GM23338 (cell line): ENCODE data around the gene OLFML2B. TPM values are rescaled to one million over a fixed set of nuclear protein-coding genes. Genes with fewer than 3 reads are reported as not detected.

Source experiments
- ATAC-seq: fragments of 200-7000 bp; cut with Tn5 transposase; 3 replicates; pipeline ENCODE4 v1.9.1; 2020
- DNase-seq: peaks from one replicate; pipeline ENCODE4 v3.0.0-alpha.2; 2015; ENCODE audit warnings: low spot score
- H2AFZ ChIP-seq: fragments of 200-600 bp; sonication (generic); 2 replicates; pipeline ENCODE4 v1.8.0; 2016; ENCODE audit warnings: antibody characterized with exemption, mild to moderate bottlenecking, moderate library complexity
- H3F3A ChIP-seq: fragments of 200-600 bp; sonication (generic); replicated peaks from 2 replicates; pipeline ENCODE4 v1.8.0; 2017; ENCODE audit warnings: antibody characterized with exemption, mixed run types, low read depth
- H3K27ac ChIP-seq: fragments of 200-600 bp; sonication (generic); 2 replicates; pipeline ENCODE4 v1.6.1; 2016; ENCODE audit warnings: low read depth
- H3K27me3 ChIP-seq: fragments of 200-600 bp; sonication (generic); 2 replicates; pipeline ENCODE4 v1.8.0; 2016; ENCODE audit warnings: mild to moderate bottlenecking, mixed run types, moderate library complexity; ENCODE audit not compliant: insufficient read depth
- H3K36me3 ChIP-seq: fragments of 200-600 bp; sonication (generic); 2 replicates; pipeline ENCODE4 v1.8.0; 2016; ENCODE audit warnings: mild to moderate bottlenecking; ENCODE audit not compliant: insufficient read depth
- H3K4me1 ChIP-seq: fragments of 200-600 bp; sonication (generic); 2 replicates; pipeline ENCODE4 v1.8.0; 2016; ENCODE audit warnings: mild to moderate bottlenecking, moderate library complexity; ENCODE audit not compliant: insufficient read depth
- H3K4me2 ChIP-seq: fragments of 200-600 bp; sonication (generic); 2 replicates; pipeline ENCODE4 v1.7.1; 2017; ENCODE audit warnings: mixed run types
- H3K4me3 ChIP-seq: fragments of 200-600 bp; sonication (generic); 2 replicates; pipeline ENCODE4 v1.6.1; 2016; ENCODE audit warnings: mixed run types
- H3K79me2 ChIP-seq: fragments of 200-600 bp; sonication (generic); replicated peaks from 2 replicates; pipeline ENCODE4 v1.8.0; 2017; ENCODE audit warnings: mild to moderate bottlenecking; ENCODE audit not compliant: insufficient read depth
- H3K9me2 ChIP-seq: fragments of 200-600 bp; sonication (generic); 2 replicates; pipeline ENCODE4 v1.8.0; 2017; ENCODE audit not compliant: insufficient read depth
- H4K20me1 ChIP-seq: fragments of 200-600 bp; sonication (generic); replicated peaks from 2 replicates; pipeline ENCODE4 v1.8.0; 2017; ENCODE audit warnings: mild to moderate bottlenecking; ENCODE audit not compliant: insufficient read depth
- H3K27ac Mint-ChIP-seq: 2 replicates; pipeline ENCODE4 v1.8.0; 2020; ENCODE audit warnings: inconsistent platforms, mild to moderate bottlenecking, moderate library complexity, mixed read lengths
- H3K27me3 Mint-ChIP-seq: 3 replicates; pipeline ENCODE4 v1.8.0; 2022; ENCODE audit warnings: low read depth, mild to moderate bottlenecking, moderate library complexity, mixed read lengths, inconsistent platforms; ENCODE audit not compliant: insufficient read depth, poor library complexity
- H3K36me3 Mint-ChIP-seq: 3 replicates; pipeline ENCODE4 v1.8.0; 2021; ENCODE audit warnings: low read depth, mild to moderate bottlenecking, inconsistent platforms, moderate library complexity, mixed read lengths
- H3K4me1 Mint-ChIP-seq: 3 replicates; pipeline ENCODE4 v1.8.0; 2020; ENCODE audit warnings: mild to moderate bottlenecking, inconsistent platforms, mixed read lengths
- H3K4me3 Mint-ChIP-seq: 3 replicates; pipeline ENCODE4 v1.8.0; 2021; ENCODE audit warnings: moderate library complexity, mild to moderate bottlenecking, inconsistent platforms, mixed read lengths
- H3K9me3 Mint-ChIP-seq: 3 replicates; pipeline ENCODE4 v1.8.0; 2020; ENCODE audit warnings: moderate library complexity, mild to moderate bottlenecking, inconsistent platforms, mixed read lengths
- CREB1 ChIP-seq: fragments of 250-450 bp; sonication (Bioruptor Pico); IDR thresholded peaks from 2 replicates; pipeline ENCODE4 v1.5.0; 2020; ENCODE audit warnings: low read depth, mild to moderate bottlenecking, moderate library complexity
- EZH2 ChIP-seq: fragments of 200-600 bp; sonication (generic); IDR thresholded peaks from one replicate; pipeline ENCODE4 v1.8.0; 2017; ENCODE audit warnings: antibody characterized with exemption, mild to moderate bottlenecking, low read depth; ENCODE audit not compliant: unreplicated experiment
- EZH2phosphoT487 ChIP-seq: fragments of 200-600 bp; sonication (generic); IDR thresholded peaks from one replicate; pipeline ENCODE4 v1.8.1; 2018; ENCODE audit warnings: antibody characterized with exemption; ENCODE audit not compliant: unreplicated experiment
- JUNB ChIP-seq: IDR thresholded peaks from one replicate; pipeline ENCODE4 v1.6.1; 2016; ENCODE audit warnings: antibody characterized with exemption; ENCODE audit not compliant: unreplicated experiment
- NANOG ChIP-seq: IDR thresholded peaks from 2 replicates; pipeline ENCODE4 v1.6.1; 2016; ENCODE audit warnings: antibody characterized with exemption, borderline replicate concordance
- POLR2AphosphoS5 ChIP-seq: IDR thresholded peaks from 2 replicates; pipeline ENCODE4 v1.6.1; 2016; ENCODE audit warnings: antibody characterized with exemption, low read depth
- STAT1 ChIP-seq: IDR thresholded peaks from one replicate; pipeline ENCODE4 v1.6.1; 2016; ENCODE audit warnings: antibody characterized with exemption; ENCODE audit not compliant: unreplicated experiment
- ZNF114 ChIP-seq: fragments of 250-450 bp; sonication (Bioruptor Pico); IDR thresholded peaks from 2 replicates; pipeline ENCODE4 v1.5.0; 2020; ENCODE audit warnings: mild to moderate bottlenecking, moderate library complexity
- ZNF331 ChIP-seq: fragments of 250-450 bp; sonication (Bioruptor Pico); IDR thresholded peaks from 2 replicates; pipeline ENCODE4 v1.5.0; 2020; ENCODE audit warnings: low read depth, mild to moderate bottlenecking, moderate library complexity
- polyA plus RNA-seq: library from polyadenylated mRNA; unstranded; fragments of >200 nt; fragmentation: Nextera tagmentation; extraction: Ambion mirVana; gene quantifications from 2 replicates; pipeline ENCODE4 v1.2.1, GENCODE V29; 2016
- total RNA-seq: library from RNA; depleted of rRNA; stranded (reverse); fragments of >200 nt; shearing (Covaris generic); gene quantifications from 2 replicates; pipeline ENCODE4 v1.2.3, GENCODE V29; 2014
- TF ChIP-seq, protein P1 (sequence below), 2 experiments: fragments of 200-600 bp in 1 of 2; sonication (generic) in 1 of 2; conservative IDR thresholded peaks; 2 replicates each; pipeline versions ENCODE4 v1.5.1 to v1.6.1; 2016 to 2017; ENCODE audit warnings: antibody characterized with exemption in 2 of 2, low read depth in 2 of 2, mild to moderate bottlenecking in 2 of 2, moderate library complexity in 1 of 2
- TF ChIP-seq, protein P2 (sequence below): fragments of 250-450 bp; sonication (Bioruptor Pico); IDR thresholded peaks from 2 replicates; pipeline ENCODE4 v1.5.0; 2020; ENCODE audit warnings: mild to moderate bottlenecking, moderate library complexity
- TF ChIP-seq, protein P3 (sequence below): IDR thresholded peaks from one replicate; pipeline ENCODE4 v1.6.1; 2018; ENCODE audit warnings: antibody characterized with exemption; ENCODE audit not compliant: unreplicated experiment
- TF ChIP-seq, protein P4 (sequence below): IDR thresholded peaks from 2 replicates; pipeline ENCODE4 v1.6.1; 2016; ENCODE audit warnings: antibody characterized with exemption

OLFML2B gene
- total and polyA plus RNA-seq, 2 experiments from 2014 or later = 2.9 to 4.3 TPM

GRCh38 chr1:162026881-162027280 is 3.2 kb upstream of the OLFML2B start (continued):
- TF ChIP-seq, protein P1, sequence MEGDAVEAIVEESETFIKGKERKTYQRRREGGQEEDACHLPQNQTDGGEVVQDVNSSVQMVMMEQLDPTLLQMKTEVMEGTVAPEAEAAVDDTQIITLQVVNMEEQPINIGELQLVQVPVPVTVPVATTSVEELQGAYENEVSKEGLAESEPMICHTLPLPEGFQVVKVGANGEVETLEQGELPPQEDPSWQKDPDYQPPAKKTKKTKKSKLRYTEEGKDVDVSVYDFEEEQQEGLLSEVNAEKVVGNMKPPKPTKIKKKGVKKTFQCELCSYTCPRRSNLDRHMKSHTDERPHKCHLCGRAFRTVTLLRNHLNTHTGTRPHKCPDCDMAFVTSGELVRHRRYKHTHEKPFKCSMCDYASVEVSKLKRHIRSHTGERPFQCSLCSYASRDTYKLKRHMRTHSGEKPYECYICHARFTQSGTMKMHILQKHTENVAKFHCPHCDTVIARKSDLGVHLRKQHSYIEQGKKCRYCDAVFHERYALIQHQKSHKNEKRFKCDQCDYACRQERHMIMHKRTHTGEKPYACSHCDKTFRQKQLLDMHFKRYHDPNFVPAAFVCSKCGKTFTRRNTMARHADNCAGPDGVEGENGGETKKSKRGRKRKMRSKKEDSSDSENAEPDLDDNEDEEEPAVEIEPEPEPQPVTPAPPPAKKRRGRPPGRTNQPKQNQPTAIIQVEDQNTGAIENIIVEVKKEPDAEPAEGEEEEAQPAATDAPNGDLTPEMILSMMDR (conservative IDR thresholded peaks at IDR 0.05; ENCODE audit: low read depth in 2 of 2) = no peak

- peaks cover 24% of the 10 kb centered on the region for H3K4me1 ChIP-seq
- Mint-ChIP-seq H3K27ac (no peak overlapping the region), H3K9me3 (no peaks in the 10 kb centered on the region), H3K4me1 (peaks cover 25% of the 10 kb centered on the region), H3K36me3 (no peaks in the 10 kb centered on the region; the same call in 2 of the 3 replicates), H3K4me3 (no peak overlapping the region), H3K27me3 (peaks cover 40% of the 10 kb centered on the region)
- H3K27me3 ChIP-seq = peaks cover 56% of the 10 kb centered on the region
- H3F3A ChIP-seq = 0 out of 2 replicates have a peak, but pooled peaks cover 9% of the 10 kb centered on the region
- TF ChIP-seq ZNF114 (CRISPR knock-in tag) (no peak), EZH2 (no peak), CREB1 (CRISPR knock-in tag) (no peak), JUNB (no peak), ZNF331 (CRISPR knock-in tag) (no peak), POLR2AphosphoS5 (no peak), EZH2phosphoT487 (no peak), NANOG (no peak), STAT1 (no peak)
- TF ChIP-seq, protein P2, sequence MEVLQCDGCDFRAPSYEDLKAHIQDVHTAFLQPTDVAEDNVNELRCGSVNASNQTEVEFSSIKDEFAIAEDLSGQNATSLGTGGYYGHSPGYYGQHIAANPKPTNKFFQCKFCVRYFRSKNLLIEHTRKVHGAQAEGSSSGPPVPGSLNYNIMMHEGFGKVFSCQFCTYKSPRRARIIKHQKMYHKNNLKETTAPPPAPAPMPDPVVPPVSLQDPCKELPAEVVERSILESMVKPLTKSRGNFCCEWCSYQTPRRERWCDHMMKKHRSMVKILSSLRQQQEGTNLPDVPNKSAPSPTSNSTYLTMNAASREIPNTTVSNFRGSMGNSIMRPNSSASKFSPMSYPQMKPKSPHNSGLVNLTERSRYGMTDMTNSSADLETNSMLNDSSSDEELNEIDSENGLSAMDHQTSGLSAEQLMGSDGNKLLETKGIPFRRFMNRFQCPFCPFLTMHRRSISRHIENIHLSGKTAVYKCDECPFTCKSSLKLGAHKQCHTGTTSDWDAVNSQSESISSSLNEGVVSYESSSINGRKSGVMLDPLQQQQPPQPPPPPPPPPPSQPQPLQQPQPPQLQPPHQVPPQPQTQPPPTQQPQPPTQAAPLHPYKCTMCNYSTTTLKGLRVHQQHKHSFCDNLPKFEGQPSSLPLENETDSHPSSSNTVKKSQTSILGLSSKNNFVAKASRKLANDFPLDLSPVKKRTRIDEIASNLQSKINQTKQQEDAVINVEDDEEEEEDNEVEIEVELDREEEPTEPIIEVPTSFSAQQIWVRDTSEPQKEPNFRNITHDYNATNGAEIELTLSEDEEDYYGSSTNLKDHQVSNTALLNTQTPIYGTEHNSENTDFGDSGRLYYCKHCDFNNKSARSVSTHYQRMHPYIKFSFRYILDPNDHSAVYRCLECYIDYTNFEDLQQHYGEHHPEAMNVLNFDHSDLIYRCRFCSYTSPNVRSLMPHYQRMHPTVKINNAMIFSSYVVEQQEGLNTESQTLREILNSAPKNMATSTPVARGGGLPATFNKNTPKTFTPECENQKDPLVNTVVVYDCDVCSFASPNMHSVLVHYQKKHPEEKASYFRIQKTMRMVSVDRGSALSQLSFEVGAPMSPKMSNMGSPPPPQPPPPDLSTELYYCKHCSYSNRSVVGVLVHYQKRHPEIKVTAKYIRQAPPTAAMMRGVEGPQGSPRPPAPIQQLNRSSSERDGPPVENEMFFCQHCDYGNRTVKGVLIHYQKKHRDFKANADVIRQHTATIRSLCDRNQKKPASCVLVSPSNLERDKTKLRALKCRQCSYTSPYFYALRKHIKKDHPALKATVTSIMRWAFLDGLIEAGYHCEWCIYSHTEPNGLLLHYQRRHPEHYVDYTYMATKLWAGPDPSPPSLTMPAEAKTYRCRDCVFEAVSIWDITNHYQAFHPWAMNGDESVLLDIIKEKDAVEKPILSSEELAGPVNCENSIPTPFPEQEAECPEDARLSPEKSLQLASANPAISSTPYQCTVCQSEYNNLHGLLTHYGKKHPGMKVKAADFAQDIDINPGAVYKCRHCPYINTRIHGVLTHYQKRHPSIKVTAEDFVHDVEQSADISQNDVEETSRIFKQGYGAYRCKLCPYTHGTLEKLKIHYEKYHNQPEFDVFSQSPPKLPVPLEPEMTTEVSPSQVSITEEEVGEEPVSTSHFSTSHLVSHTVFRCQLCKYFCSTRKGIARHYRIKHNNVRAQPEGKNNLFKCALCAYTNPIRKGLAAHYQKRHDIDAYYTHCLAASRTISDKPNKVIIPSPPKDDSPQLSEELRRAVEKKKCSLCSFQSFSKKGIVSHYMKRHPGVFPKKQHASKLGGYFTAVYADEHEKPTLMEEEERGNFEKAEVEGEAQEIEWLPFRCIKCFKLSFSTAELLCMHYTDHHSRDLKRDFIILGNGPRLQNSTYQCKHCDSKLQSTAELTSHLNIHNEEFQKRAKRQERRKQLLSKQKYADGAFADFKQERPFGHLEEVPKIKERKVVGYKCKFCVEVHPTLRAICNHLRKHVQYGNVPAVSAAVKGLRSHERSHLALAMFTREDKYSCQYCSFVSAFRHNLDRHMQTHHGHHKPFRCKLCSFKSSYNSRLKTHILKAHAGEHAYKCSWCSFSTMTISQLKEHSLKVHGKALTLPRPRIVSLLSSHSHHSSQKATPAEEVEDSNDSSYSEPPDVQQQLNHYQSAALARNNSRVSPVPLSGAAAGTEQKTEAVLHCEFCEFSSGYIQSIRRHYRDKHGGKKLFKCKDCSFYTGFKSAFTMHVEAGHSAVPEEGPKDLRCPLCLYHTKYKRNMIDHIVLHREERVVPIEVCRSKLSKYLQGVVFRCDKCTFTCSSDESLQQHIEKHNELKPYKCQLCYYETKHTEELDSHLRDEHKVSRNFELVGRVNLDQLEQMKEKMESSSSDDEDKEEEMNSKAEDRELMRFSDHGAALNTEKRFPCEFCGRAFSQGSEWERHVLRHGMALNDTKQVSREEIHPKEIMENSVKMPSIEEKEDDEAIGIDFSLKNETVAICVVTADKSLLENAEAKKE (CRISPR knock-in tag) = no peak
- TF ChIP-seq, protein P3, sequence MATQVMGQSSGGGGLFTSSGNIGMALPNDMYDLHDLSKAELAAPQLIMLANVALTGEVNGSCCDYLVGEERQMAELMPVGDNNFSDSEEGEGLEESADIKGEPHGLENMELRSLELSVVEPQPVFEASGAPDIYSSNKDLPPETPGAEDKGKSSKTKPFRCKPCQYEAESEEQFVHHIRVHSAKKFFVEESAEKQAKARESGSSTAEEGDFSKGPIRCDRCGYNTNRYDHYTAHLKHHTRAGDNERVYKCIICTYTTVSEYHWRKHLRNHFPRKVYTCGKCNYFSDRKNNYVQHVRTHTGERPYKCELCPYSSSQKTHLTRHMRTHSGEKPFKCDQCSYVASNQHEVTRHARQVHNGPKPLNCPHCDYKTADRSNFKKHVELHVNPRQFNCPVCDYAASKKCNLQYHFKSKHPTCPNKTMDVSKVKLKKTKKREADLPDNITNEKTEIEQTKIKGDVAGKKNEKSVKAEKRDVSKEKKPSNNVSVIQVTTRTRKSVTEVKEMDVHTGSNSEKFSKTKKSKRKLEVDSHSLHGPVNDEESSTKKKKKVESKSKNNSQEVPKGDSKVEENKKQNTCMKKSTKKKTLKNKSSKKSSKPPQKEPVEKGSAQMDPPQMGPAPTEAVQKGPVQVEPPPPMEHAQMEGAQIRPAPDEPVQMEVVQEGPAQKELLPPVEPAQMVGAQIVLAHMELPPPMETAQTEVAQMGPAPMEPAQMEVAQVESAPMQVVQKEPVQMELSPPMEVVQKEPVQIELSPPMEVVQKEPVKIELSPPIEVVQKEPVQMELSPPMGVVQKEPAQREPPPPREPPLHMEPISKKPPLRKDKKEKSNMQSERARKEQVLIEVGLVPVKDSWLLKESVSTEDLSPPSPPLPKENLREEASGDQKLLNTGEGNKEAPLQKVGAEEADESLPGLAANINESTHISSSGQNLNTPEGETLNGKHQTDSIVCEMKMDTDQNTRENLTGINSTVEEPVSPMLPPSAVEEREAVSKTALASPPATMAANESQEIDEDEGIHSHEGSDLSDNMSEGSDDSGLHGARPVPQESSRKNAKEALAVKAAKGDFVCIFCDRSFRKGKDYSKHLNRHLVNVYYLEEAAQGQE = no peak
- TF ChIP-seq, protein P4, sequence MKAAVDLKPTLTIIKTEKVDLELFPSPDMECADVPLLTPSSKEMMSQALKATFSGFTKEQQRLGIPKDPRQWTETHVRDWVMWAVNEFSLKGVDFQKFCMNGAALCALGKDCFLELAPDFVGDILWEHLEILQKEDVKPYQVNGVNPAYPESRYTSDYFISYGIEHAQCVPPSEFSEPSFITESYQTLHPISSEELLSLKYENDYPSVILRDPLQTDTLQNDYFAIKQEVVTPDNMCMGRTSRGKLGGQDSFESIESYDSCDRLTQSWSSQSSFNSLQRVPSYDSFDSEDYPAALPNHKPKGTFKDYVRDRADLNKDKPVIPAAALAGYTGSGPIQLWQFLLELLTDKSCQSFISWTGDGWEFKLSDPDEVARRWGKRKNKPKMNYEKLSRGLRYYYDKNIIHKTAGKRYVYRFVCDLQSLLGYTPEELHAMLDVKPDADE = no peak
- H3K4me3 ChIP-seq = no peak overlapping the region
- H4K20me1 ChIP-seq = no peaks in the 10 kb centered on the region; the same call in 1 of the 2 replicates
- DNase-seq = no peak
- no peaks in the 10 kb centered on the region for H3K36me3 ChIP-seq
- no peaks in the 10 kb centered on the region for H3K9me2 ChIP-seq
- H2AFZ ChIP-seq = no peak overlapping the region
- no peaks in the 10 kb centered on the region for H3K79me2 ChIP-seq
- H3K27ac ChIP-seq = no peak overlapping the region
- H3K4me2 ChIP-seq = no peak overlapping the region
- no peak for ATAC-seq
Measured at GRCh38 chr1:162025541-162025940, 1.9 kb upstream of the OLFML2B start.
